ENCODE data around the gene ZRANB3.

DNA sequence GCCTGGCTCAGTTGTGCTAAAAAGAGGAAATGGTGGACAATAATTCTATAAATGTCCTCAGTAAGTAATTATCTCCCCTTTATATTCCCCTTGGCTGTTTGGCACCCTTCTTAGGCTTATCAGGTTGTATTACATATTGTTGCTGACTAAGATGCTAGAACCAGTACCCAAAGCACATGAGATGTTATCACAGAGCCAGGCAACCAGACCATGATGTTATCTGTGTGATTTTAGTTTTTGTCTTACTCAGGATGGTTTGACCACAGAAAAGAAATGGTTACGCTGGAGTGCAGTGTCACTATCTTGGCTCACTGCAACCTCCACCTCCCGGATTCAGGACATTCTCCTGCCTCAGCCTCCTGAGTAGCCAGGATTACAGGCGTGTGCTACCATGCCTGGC, 15.4 kb upstream of the ZRANB3 start:
- TF ChIP-seq, protein P1, sequence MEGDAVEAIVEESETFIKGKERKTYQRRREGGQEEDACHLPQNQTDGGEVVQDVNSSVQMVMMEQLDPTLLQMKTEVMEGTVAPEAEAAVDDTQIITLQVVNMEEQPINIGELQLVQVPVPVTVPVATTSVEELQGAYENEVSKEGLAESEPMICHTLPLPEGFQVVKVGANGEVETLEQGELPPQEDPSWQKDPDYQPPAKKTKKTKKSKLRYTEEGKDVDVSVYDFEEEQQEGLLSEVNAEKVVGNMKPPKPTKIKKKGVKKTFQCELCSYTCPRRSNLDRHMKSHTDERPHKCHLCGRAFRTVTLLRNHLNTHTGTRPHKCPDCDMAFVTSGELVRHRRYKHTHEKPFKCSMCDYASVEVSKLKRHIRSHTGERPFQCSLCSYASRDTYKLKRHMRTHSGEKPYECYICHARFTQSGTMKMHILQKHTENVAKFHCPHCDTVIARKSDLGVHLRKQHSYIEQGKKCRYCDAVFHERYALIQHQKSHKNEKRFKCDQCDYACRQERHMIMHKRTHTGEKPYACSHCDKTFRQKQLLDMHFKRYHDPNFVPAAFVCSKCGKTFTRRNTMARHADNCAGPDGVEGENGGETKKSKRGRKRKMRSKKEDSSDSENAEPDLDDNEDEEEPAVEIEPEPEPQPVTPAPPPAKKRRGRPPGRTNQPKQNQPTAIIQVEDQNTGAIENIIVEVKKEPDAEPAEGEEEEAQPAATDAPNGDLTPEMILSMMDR (IDR thresholded peaks at IDR 0.05), result no peak
- TF ChIP-seq POLR2A (IDR thresholded peaks at IDR 0.05), result no peak
- TF ChIP-seq EP300 (IDR thresholded peaks at IDR 0.05), result no peak
- no peak for TF ChIP-seq POLR2AphosphoS5 (IDR thresholded peaks at IDR 0.05)
